GM21723 (cell line): ENCODE measurements around the gene HLA-DQB1.
"Not testable (repeated sequence)": the region's sequence is repeated elsewhere in the genome, so short reads cannot be mapped to it uniquely, and the experiment has no call there.

Experiments used
- ATAC-seq: cut with Tn5 transposase; IDR thresholded peaks from one replicate; pipeline ENCODE4 v1.9.1; 2021; ENCODE audit warnings: mild to moderate bottlenecking, moderate library complexity; ENCODE audit not compliant: unreplicated experiment

The HLA-DQB1 gene

GRCh38 chr6:32629793-32630192 is 36.7 kb downstream of the HLA-DQB1 start:
- not testable (repeated sequence) for ATAC-seq

DNA sequence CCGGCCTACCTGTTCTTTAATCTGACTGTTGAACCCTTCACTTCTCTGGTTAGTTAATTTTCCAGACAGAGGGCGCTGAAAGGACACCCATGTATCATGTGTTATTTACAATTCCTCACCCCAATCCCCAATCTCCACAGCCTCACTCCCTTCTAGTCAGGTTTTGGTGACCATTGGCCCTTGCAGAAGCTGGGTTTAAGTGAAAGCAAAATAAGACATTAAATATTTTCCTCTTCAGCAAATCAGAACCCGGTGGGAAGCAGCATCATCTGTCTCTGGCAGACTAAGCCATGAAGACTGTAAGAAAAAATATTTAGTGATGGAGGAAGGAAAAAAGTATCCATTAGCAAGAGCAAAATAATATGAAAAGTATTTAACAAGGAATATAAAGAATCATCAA is 38.6 kb downstream of the HLA-DQB1 start:
- ATAC-seq, result no peak

- ATAC-seq, result no peak
Observed at GRCh38 chr6:32627249-32627648, 39.2 kb downstream of the HLA-DQB1 start.

DNA sequence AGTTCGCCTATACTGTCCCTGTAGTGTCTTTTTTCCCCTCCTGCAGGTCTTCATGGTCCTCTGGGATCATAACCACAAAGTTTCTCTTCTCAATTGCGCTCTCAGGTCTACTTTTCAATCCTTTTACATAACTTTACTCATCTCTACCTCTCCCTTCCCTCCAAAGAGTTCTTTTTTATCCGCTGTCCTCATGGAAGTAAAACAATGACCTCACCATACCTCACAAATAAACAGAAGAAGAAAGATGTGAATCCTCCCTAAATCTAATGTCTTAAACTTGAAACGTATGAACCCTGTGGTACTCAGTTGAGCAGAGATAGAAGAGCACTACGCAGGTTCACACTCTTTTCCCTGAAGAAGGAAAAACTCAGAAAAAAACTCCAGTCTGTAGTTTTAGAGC is 41.3 kb downstream of the HLA-DQB1 start:
- ATAC-seq, result no peak

DNA sequence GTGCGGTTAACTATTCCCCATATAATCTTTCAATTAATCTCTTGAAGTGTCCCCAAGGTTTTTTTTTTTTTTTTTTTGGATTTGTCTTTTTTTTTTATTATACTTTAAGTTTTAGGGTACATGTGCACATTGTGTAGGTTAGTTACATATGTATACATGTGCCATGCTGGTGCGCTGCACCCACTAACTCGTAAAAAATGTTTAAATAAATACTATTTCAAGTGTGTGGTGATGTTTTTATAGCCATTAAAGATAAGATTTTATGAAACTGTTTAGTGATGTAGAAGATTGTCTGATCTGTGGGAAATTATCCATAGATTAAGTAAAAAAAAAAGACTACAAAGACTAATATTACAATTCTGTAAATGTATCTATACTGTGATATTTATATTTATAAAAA is 41.9 kb downstream of the HLA-DQB1 start:
- ATAC-seq, result no peak

- ATAC-seq, result no peak
Observed at GRCh38 chr6:32623693-32624092, 42.8 kb downstream of the HLA-DQB1 start.

- peak; percentile 74 for ATAC-seq
Observed at GRCh38 chr6:32622545-32623401, 43.7 kb downstream of the HLA-DQB1 start.

GRCh38 chr6:32621372-32621771 is 45.1 kb downstream of the HLA-DQB1 start:
- no peak for ATAC-seq

GRCh38 chr6:32617751-32618150 is 48.7 kb downstream of the HLA-DQB1 start:
- no peak for ATAC-seq

- ATAC-seq, result no peak
Observed at GRCh38 chr6:32615885-32616532, 50.4 kb downstream of the HLA-DQB1 start.

DNA sequence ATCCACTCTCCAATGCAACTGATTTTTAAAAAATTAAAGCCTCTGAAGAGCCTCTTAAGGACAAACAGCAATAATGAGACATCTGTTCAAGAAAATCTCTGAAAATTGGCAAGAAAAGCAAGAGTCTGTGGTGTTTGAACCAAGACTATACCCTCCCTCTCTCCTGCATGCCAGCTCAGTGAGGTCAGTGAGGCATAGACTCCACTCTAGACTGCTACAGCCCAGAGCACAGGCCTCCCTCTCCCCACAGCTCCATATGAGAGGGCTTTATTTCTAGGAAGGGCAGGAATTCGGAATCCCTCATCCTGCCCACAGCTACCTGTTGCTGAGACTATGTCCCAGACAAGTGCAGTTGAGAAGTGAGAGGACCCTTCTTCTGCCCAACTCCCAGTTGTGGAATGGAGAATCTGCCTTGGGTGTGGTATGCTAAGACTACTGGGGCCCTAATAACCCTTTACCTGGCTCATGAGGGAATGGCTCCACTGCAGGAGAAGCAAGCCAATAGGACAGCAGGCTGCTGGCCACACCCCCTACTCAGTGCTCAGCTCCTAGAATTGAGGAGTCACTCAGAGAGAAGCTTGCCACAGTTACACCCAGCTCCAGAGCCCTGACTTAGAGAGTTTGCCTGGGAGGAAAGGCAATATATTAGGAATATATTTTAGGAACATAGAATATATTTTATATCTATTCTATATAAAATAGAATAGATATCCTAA is 51.9 kb downstream of the HLA-DQB1 start:
- ATAC-seq, result no peak

GRCh38 chr6:32613475-32613874 is 53.0 kb downstream of the HLA-DQB1 start:
- no peak for ATAC-seq

- no peak for ATAC-seq
Observed at GRCh38 chr6:32610682-32611296, 55.7 kb downstream of the HLA-DQB1 start.

DNA sequence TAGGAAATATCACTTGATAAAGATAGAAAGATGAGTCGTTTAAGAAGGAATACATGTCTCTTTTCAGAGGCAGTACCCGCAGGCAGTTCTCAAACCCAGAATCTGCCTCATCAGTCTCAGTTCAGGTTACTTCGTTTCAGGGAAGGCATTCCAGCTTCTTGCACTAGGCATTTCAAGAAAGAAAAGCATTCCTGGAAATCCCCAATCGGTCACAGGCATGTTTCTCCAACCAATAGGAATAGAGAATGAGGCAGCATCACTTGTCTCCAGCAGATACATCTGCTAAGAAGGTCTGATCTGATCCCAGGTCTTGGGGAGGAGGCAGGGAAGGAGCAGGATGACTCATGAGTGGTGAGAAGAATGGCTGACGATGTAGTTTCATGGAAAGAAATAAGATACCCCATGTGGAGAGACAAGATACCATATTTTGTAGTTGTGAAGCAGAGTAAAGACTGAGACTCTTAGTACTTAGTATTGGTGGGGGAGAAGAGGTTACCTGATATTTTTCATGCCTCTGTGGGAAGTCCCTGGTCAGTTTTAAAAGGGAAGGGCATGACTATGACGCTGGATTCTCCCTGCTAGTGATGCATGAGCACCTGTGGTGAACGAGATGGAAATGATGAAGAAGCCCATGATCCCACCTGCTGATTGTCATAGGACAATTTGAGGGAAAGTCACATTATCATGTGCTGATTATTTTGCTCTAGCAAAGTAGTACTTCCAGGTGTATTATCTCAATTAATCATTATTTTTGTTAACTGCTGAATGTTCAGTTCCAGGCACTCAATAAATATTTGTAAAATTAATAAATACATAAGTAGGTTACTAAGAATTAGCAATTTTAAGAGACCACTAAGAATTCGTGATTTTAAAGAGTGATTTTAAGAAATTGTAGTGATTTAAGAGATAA is 56.5 kb downstream of the HLA-DQB1 start:
- peak; percentile 86 for ATAC-seq
